ENCODE results near the gene RAMAC. TPM values are rescaled to one million over a fixed set of nuclear protein-coding genes. Genes with fewer than 3 reads are reported as not detected.

The RAMAC gene
- total and polyA plus RNA-seq, 4 donors: 15.6 to 28.6 (median 20.8) TPM

DNA sequence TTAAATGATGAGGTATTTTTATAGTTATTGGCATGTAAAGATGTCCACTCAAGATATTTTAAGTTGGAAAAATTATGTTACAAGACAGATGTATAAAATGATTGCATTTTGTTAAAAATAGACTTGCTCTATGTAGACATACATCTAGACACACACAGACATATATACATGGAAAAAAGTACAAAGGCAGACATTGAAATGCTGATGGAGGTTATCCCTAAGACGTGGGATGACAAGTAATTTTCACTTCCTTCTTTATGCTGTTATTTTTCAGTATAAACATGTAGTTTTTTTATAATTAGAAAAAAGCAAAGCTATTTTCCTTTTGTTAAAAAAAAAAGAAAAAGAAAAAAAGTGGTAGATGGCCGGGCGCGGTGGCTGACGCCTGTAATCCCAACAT lies 40.7 kb upstream of the RAMAC start:
- H3K4me1 ChIP-seq (ENCODE audit: control insufficient read depth in 5 of 5, insufficient read depth in 5 of 5, low read length in 5 of 5): peaks cover 0 to 7% (median 0%) of the 10 kb centered on the region in 5 donors
- DNase-seq: no peak

DNA sequence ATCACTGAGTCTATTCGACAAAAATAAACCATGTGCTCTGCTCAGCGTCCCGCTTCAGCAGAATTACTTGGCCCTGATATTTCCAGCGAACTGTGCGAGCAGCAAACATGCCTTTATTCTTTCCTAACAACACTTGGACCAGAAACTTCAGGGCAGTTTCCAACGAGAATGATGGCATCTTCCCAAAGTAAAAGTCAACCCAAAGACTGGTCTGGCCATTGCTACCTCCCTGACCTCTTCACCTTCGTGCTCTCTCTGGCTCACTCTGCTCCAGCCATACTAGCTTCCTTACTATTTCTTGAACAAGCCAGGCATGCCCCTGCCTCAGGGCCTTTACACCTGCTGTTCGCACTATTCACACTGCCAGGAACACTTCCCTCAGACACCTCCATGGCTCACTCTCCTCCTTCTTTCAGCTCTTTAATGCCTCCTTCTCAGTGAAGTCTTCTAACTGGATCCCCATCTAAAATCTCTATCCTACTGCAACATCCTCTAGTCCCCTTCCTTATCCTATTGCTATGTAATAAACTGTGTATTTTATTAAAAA lies 39.8 kb upstream of the RAMAC start:
- H3K27ac ChIP-seq (ENCODE audit: low read depth in 1 of 2, low read length in 1 of 2): no peak overlapping the region
- peaks cover 0 to 2% (median 0%) of the 10 kb centered on the region in 4 donors for H3K9me3 ChIP-seq (ENCODE audit: control insufficient read depth in 4 of 4, insufficient read depth in 3 of 4, low read length in 3 of 4)
- H3K4me1 ChIP-seq (ENCODE audit: control insufficient read depth in 5 of 5, insufficient read depth in 5 of 5, low read length in 5 of 5): peaks cover 0 to 7% (median 3%) of the 10 kb centered on the region in 5 donors
- H3K9ac ChIP-seq (ENCODE audit: insufficient read depth in 1 of 2, low read length in 2 of 2): no peak overlapping the region
- no peaks in the 10 kb centered on the region for H3K36me3 ChIP-seq (ENCODE audit: control insufficient read depth in 4 of 4, insufficient read depth in 4 of 4, low read length in 4 of 4)
- ATAC-seq (ENCODE audit: insufficient read depth, low FRiP score) (no peak), DNase-seq (no peak)
- TF ChIP-seq, protein P1, sequence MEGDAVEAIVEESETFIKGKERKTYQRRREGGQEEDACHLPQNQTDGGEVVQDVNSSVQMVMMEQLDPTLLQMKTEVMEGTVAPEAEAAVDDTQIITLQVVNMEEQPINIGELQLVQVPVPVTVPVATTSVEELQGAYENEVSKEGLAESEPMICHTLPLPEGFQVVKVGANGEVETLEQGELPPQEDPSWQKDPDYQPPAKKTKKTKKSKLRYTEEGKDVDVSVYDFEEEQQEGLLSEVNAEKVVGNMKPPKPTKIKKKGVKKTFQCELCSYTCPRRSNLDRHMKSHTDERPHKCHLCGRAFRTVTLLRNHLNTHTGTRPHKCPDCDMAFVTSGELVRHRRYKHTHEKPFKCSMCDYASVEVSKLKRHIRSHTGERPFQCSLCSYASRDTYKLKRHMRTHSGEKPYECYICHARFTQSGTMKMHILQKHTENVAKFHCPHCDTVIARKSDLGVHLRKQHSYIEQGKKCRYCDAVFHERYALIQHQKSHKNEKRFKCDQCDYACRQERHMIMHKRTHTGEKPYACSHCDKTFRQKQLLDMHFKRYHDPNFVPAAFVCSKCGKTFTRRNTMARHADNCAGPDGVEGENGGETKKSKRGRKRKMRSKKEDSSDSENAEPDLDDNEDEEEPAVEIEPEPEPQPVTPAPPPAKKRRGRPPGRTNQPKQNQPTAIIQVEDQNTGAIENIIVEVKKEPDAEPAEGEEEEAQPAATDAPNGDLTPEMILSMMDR (IDR thresholded peaks at IDR 0.05; ENCODE audit: control extremely low read depth, extremely low read depth): no peak
- H3K27me3 ChIP-seq (ENCODE audit: control insufficient read depth in 3 of 3, insufficient read depth in 3 of 3, low read length in 2 of 3): peaks cover 0 to 16% (median 0%) of the 10 kb centered on the region in 3 donors
- WGBS, 2 donors: 89 to 91% methylated on average over 8 of the region's 8 CpGs
- no peak overlapping the region for H3K4me3 ChIP-seq

More for the DNA sequence above, 40.7 kb upstream of the RAMAC start:
- TF ChIP-seq, protein P1 (IDR thresholded peaks at IDR 0.05; ENCODE audit: control extremely low read depth, extremely low read depth): no peak
- Histone ChIP-seq H3K36me3 (ENCODE audit: control insufficient read depth in 4 of 4, insufficient read depth in 4 of 4, low read length in 4 of 4) (no peaks in the 10 kb centered on the region), H3K27ac (ENCODE audit: low read depth in 1 of 2, low read length in 1 of 2) (no peak overlapping the region), H3K9ac (ENCODE audit: insufficient read depth in 1 of 2, low read length in 2 of 2) (no peak overlapping the region), H3K27me3 (ENCODE audit: control insufficient read depth in 3 of 3, insufficient read depth in 3 of 3, low read length in 2 of 3) (peaks cover 0 to 12% (median 0%) of the 10 kb centered on the region in 3 donors), H3K9me3 (ENCODE audit: control insufficient read depth in 4 of 4, insufficient read depth in 3 of 4, low read length in 3 of 4) (peaks cover 0 to 2% (median 0%) of the 10 kb centered on the region in 4 donors), H3K4me3 (no peak overlapping the region)
- WGBS, 2 donors: 77 to 81% methylated on average over 5 of the region's 5 CpGs
- ATAC-seq (ENCODE audit: insufficient read depth, low FRiP score): no peak

DNA sequence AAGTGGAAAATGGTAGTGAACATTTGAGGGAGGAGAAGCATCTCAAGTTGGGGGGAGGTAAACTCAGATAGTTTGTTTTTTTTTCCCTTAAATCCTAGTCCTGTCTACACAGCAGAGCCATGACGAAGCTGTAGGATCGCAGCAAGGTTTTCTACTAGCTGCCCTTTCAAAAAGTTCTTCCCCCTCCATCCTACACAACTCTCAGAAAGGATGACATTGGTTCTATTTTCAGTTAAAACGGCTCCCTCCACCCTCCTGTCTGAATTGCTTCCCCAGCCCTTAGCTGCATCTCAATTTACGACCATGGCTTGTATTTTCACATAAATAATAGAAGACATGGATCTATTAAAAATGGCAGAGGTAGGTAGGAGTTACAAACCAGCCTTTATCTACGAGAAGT lies 35.7 kb upstream of the RAMAC start:
- Histone ChIP-seq H3K9me3 (ENCODE audit: control insufficient read depth in 4 of 4, insufficient read depth in 3 of 4, low read length in 3 of 4) (peaks cover 0 to 2% (median 0%) of the 10 kb centered on the region in 4 donors), H3K27me3 (ENCODE audit: control insufficient read depth in 3 of 3, insufficient read depth in 3 of 3, low read length in 2 of 3) (peaks cover 0 to 21% (median 0%) of the 10 kb centered on the region in 3 donors), H3K4me3 (no peak overlapping the region), H3K27ac (ENCODE audit: low read depth in 1 of 2, low read length in 1 of 2) (no peak overlapping the region), H3K9ac (ENCODE audit: insufficient read depth in 1 of 2, low read length in 2 of 2) (no peak overlapping the region), H3K36me3 (ENCODE audit: control insufficient read depth in 4 of 4, insufficient read depth in 4 of 4, low read length in 4 of 4) (no peaks in the 10 kb centered on the region), H3K4me1 (ENCODE audit: control insufficient read depth in 5 of 5, insufficient read depth in 5 of 5, low read length in 5 of 5) (peaks cover 0 to 12% (median 0%) of the 10 kb centered on the region in 5 donors)
- ATAC-seq (ENCODE audit: insufficient read depth, low FRiP score) (no peak), DNase-seq (no peak)
- 70 to 83% methylated on average over 5 of the region's 5 CpGs for WGBS, 2 donors
- TF ChIP-seq, protein P1 (IDR thresholded peaks at IDR 0.05; ENCODE audit: control extremely low read depth, extremely low read depth): no peak

All from lung (tissue), 12 donors.